ENCODE data around the gene MS4A14.

The MS4A14 gene

GRCh38 chr11:60377401-60378136, 18.7 kb upstream of the MS4A14 start:
- H3K36me3 ChIP-seq (ENCODE audit: insufficient read depth, low read length): no peaks in the 10 kb centered on the region
- TF ChIP-seq EZH2 (IDR thresholded peaks at IDR 0.05) (no peak), FOXP2 (optimal IDR thresholded peaks at IDR 0.05; ENCODE audit: control extremely low read depth, extremely low read length, insufficient read depth) (no peak), POLR2AphosphoS5 (IDR thresholded peaks at IDR 0.05; ENCODE audit: borderline replicate concordance, low read depth, low read length) (no peak)
- no peak overlapping the region for H3K9ac ChIP-seq (ENCODE audit: insufficient read length)
- no peak overlapping the region for H3K4me3 ChIP-seq
- no peak for DNase-seq (ENCODE audit: low read depth, low spot score)
- H3K9me3 ChIP-seq (ENCODE audit: low read depth, low read length): no peaks in the 10 kb centered on the region
- no peak overlapping the region for H3K27ac ChIP-seq

- no peak within 1 kb of the TSS for H3K4me3 ChIP-seq
Observed at GRCh38 chr11:60378354-60378753, 17.9 kb upstream of the MS4A14 start, which contains the start of gene MS4A7. TSS of gene MS4A7 (plus strand) at chr11:60378532. CDS start at chr11:60383142, 4,610 bp downstream.

GRCh38 chr11:60389279-60389910, 6.9 kb upstream of the MS4A14 start:
- Histone ChIP-seq H3K27ac (no peak overlapping the region), H3K36me3 (ENCODE audit: insufficient read depth, low read length) (no peaks in the 10 kb centered on the region), H3K9ac (ENCODE audit: insufficient read length) (no peak overlapping the region), H3K9me3 (ENCODE audit: low read depth, low read length) (no peaks in the 10 kb centered on the region), H3K4me3 (no peak overlapping the region)
- no peak for TF ChIP-seq FOXP2 (optimal IDR thresholded peaks at IDR 0.05; ENCODE audit: control extremely low read depth, extremely low read length, insufficient read depth)
- TF ChIP-seq POLR2AphosphoS5 (IDR thresholded peaks at IDR 0.05; ENCODE audit: borderline replicate concordance, low read depth, low read length): no peak
- no peak for TF ChIP-seq EZH2 (IDR thresholded peaks at IDR 0.05)
- DNase-seq (ENCODE audit: low read depth, low spot score): no peak

More at GRCh38 chr11:60378354-60378753, 17.9 kb upstream of the MS4A14 start, which contains the start of gene MS4A7:
- no peak within 1 kb of the TSS for H3K9ac ChIP-seq (ENCODE audit: insufficient read length)
- H3K27ac ChIP-seq: no peak within 1 kb of the TSS
- no peaks in the 10 kb centered on the region for H3K36me3 ChIP-seq (ENCODE audit: insufficient read depth, low read length)
- DNase-seq (ENCODE audit: low read depth, low spot score): no peak
- TF ChIP-seq EZH2 (IDR thresholded peaks at IDR 0.05) (no peak), FOXP2 (optimal IDR thresholded peaks at IDR 0.05; ENCODE audit: control extremely low read depth, extremely low read length, insufficient read depth) (no peak), POLR2AphosphoS5 (IDR thresholded peaks at IDR 0.05; ENCODE audit: borderline replicate concordance, low read depth, low read length) (no peak)
- H3K9me3 ChIP-seq (ENCODE audit: low read depth, low read length): no peaks in the 10 kb centered on the region

GRCh38 chr11:60390419-60390818, 5.8 kb upstream of the MS4A14 start:
- DNase-seq (ENCODE audit: low read depth, low spot score): no peak
- Histone ChIP-seq H3K4me3 (no peak overlapping the region), H3K27ac (no peak overlapping the region), H3K9ac (ENCODE audit: insufficient read length) (no peak overlapping the region), H3K36me3 (ENCODE audit: insufficient read depth, low read length) (no peaks in the 10 kb centered on the region), H3K9me3 (ENCODE audit: low read depth, low read length) (no peaks in the 10 kb centered on the region)
- TF ChIP-seq EZH2 (IDR thresholded peaks at IDR 0.05) (no peak), FOXP2 (optimal IDR thresholded peaks at IDR 0.05; ENCODE audit: control extremely low read depth, extremely low read length, insufficient read depth) (no peak), POLR2AphosphoS5 (IDR thresholded peaks at IDR 0.05; ENCODE audit: borderline replicate concordance, low read depth, low read length) (no peak)

- Histone ChIP-seq H3K27ac (no peak overlapping the region), H3K4me3 (no peak overlapping the region), H3K36me3 (ENCODE audit: insufficient read depth, low read length) (no peaks in the 10 kb centered on the region), H3K9ac (ENCODE audit: insufficient read length) (no peak overlapping the region), H3K9me3 (ENCODE audit: low read depth, low read length) (no peaks in the 10 kb centered on the region)
- no peak for DNase-seq (ENCODE audit: low read depth, low spot score)
- TF ChIP-seq FOXP2 (optimal IDR thresholded peaks at IDR 0.05; ENCODE audit: control extremely low read depth, extremely low read length, insufficient read depth) (no peak), POLR2AphosphoS5 (IDR thresholded peaks at IDR 0.05; ENCODE audit: borderline replicate concordance, low read depth, low read length) (no peak), EZH2 (IDR thresholded peaks at IDR 0.05) (no peak)
Observed at GRCh38 chr11:60392361-60392760, 3.9 kb upstream of the MS4A14 start.

- TF ChIP-seq POLR2AphosphoS5 (IDR thresholded peaks at IDR 0.05; ENCODE audit: borderline replicate concordance, low read depth, low read length) (no peak), EZH2 (IDR thresholded peaks at IDR 0.05) (no peak), FOXP2 (optimal IDR thresholded peaks at IDR 0.05; ENCODE audit: control extremely low read depth, extremely low read length, insufficient read depth) (no peak)
- Histone ChIP-seq H3K36me3 (ENCODE audit: insufficient read depth, low read length) (no peaks in the 10 kb centered on the region), H3K9ac (ENCODE audit: insufficient read length) (no peak overlapping the region), H3K4me3 (no peak overlapping the region), H3K27ac (no peak overlapping the region), H3K9me3 (ENCODE audit: low read depth, low read length) (no peaks in the 10 kb centered on the region)
- DNase-seq (ENCODE audit: low read depth, low spot score): no peak
Observed at GRCh38 chr11:60393016-60393415, 3.2 kb upstream of the MS4A14 start.

- DNase-seq (ENCODE audit: low read depth, low spot score): no peak
- Histone ChIP-seq H3K9me3 (ENCODE audit: low read depth, low read length) (no peaks in the 10 kb centered on the region), H3K27ac (no peak overlapping the region), H3K4me3 (no peak overlapping the region), H3K9ac (ENCODE audit: insufficient read length) (no peak overlapping the region), H3K36me3 (ENCODE audit: insufficient read depth, low read length) (no peaks in the 10 kb centered on the region)
- TF ChIP-seq POLR2AphosphoS5 (IDR thresholded peaks at IDR 0.05; ENCODE audit: borderline replicate concordance, low read depth, low read length) (no peak), EZH2 (IDR thresholded peaks at IDR 0.05) (no peak), FOXP2 (optimal IDR thresholded peaks at IDR 0.05; ENCODE audit: control extremely low read depth, extremely low read length, insufficient read depth) (no peak)
Observed at GRCh38 chr11:60394666-60395380, 1.4 kb upstream of the MS4A14 start.

GRCh38 chr11:60396799-60397198, 540 bp downstream of the MS4A14 start:
- TF ChIP-seq POLR2AphosphoS5 (IDR thresholded peaks at IDR 0.05; ENCODE audit: borderline replicate concordance, low read depth, low read length) (no peak), FOXP2 (optimal IDR thresholded peaks at IDR 0.05; ENCODE audit: control extremely low read depth, extremely low read length, insufficient read depth) (no peak), EZH2 (IDR thresholded peaks at IDR 0.05) (no peak)
- Histone ChIP-seq H3K36me3 (ENCODE audit: insufficient read depth, low read length) (no peaks in the 10 kb centered on the region), H3K9ac (ENCODE audit: insufficient read length) (no peak overlapping the region), H3K27ac (no peak overlapping the region), H3K4me3 (no peak overlapping the region), H3K9me3 (ENCODE audit: low read depth, low read length) (no peaks in the 10 kb centered on the region)
- DNase-seq (ENCODE audit: low read depth, low spot score): no peak

Data from SK-N-MC (cell line).